GM18867 (cell line): ENCODE data around the gene GGA1.

Source experiments
- ATAC-seq: cut with Tn5 transposase; IDR thresholded peaks from one replicate; pipeline ENCODE4 v1.9.1; 2021; ENCODE audit warnings: mild to moderate bottlenecking, moderate library complexity; ENCODE audit not compliant: unreplicated experiment

Gene GGA1

DNA sequence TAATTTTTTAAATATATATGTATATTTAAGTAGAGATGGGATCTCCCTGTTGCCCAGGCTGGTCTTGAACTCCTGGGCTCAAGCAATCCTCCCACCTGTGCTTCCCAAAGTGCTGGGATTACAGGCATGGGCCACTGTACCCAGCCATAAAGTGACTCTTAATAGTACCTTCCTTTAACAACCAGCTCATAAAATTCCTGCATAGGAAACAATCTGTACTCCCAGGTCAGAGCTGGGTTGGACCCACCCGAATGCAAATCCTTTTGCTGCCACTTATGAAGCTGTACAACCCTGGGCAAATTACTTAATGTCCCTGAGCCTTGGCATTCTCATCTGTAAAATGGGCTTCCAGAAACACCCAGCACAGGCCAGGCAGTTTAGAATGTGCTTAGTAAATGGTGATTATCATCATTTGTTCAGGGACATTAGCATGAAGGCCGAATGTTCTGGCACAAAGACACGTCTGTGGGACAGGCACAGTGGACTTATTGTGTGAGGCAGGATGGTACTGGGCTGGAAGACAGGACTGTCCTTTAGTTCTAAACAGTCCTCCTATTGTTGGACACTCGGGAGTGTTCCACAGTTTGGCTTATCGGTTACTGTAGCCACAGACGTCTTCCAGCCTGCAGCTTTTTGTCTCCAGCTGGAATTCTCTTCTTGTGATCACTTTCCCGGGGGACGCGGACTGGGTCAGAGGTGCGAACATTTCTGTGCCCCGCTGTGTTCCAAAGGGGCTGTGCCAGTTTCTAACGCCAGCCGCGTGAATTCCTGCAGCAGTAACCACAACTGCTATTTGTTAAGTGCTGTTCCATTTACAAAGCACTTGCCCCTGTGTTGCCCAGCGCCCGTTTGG lies 55.8 kb downstream of the GGA1 start:
- no peak for ATAC-seq

GRCh38 chr22:37665487-37665886 lies 56.9 kb downstream of the GGA1 start:
- no peak for ATAC-seq

DNA sequence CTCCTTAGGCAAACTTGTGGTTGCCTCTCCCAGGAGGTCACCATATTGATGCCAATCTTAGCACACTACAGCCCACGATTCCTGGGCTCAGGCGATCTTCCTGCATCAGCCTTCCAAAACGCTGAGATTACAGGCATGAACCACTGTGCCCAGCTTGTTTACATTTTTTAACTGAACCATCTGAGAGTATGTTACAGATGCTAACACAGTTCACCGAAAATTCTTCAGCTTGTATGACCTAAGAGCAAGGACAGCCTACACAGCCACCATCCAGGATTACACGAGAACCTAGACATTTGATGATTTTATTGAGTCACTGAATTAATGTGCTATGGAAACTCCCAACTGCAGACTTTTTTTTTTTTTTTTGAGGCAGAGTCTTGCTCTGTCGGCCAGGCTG lies 61.0 kb downstream of the GGA1 start:
- no peak for ATAC-seq

GRCh38 chr22:37672206-37672919 lies 63.7 kb downstream of the GGA1 start:
- ATAC-seq = no peak

DNA sequence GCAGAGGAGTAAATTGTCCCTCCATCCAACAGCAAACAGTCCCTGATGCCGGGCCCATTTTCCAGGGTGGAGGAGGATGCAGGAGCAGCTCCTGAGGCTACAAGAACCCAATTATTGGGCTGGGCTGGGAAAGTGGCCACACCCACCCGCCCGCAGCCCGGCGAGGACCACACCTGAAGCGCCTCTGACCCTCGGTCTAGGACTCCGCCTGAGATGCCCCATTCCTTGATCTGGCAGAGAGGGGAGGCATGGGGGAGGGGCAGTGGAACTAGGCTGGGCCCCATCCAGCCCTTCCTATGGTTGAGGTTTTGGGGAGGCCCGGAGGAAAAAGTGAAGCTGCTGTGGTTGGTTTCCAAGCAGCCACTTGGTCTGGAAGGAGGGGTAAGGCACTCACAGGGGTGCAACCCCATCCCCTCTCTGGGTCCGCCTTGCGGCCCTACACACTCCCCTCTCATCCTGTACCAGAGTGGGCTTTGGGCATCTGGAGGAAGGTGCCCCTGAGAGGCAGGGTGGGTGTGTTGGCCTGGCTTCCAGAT lies 64.4 kb downstream of the GGA1 start:
- no peak for ATAC-seq

- ATAC-seq = no peak
Measured at GRCh38 chr22:37674248-37674647, 65.6 kb downstream of the GGA1 start.

DNA sequence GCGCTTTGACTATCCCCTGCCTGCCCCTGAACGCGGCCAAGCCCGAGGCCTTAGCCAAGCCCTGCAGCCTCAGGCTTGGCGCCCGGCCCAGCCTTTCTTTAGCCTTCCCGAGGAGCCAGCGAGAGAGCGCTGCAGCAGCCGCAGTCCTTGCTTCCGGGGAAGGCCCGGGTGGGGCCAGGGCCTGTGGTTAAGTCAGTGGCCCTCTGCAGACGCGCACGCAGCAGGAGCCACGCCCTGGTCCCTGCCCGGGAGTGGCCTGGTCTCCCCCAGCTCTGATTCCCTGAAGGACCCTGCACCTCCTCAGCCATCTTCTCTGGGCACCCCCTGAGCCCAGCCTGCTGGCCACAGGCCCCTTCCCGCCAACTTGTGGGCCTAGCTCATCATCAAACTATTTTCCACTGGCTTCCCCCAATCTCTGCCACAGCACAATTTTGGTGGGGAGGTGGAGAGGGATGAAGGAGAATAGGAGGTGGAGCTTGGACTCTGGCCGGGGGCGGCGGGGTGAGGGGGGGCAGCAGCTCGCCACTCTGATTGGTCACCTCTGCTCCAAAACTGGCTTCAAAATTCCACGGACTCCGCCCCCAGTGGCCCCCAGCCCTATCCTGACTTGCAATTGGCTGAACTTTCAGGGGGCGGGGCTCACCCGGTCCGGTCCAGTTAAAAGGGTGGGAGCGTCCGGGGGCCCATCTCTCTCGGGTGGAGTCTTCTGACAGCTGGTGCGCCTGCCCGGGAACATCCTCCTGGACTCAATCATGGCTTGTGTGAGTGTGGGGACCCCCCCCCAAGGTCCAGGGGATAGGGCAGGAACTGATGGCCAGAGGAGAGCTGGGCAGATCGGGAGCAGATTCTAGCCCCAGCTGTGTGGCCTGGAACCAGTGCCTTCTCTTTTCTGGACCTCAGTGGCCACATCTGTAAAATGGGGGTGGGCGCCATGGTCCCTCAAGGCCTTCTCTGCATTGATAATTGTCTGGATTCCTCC lies 66.6 kb downstream of the GGA1 start, which contains the start of gene LGALS1:
TSS of gene LGALS1 (plus strand) at position 686 of the 979 bp plus-strand sequence. CDS start at position 753, 67 bp downstream.
- peak; percentile 40 for ATAC-seq

DNA sequence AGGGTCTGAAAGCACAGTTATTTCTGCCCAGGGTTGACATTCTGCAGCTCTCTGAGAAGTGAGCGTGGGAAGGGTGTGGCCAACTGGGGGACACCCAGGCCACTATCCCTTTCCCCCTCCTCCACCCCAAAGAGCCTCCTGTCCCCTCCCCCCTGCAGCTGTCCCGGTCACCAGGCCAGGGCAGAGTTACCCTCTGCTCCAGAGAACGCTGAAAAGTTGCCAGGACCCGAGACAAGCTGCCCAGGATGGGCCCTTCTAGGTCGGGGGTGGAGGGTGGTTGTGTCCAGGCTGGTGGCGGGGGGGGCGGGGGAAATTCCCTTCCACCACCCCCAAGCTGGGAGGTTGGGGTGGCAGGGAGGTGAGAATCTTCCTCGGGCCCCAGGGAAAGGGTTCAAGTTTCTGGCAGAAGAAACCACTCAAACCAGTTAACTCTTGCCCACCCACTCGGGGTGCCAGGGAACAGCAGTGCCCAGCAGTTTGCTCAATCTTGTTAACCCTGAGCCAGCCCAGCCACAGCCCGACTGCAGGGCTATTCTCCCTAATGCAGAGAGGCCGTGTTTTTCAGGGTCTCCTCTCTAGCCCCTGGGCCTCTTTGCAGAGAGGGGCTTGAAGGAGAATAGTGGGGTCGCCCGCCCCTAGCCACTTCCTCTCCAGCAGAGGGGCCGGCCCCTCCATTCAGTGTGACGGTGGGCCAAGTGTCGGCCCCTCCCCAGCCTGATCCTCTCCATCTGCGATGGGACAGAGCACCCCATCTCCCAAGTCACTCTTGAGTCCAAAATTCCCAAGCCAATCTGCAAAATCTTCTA lies 67.5 kb downstream of the GGA1 start:
- no peak for ATAC-seq

DNA sequence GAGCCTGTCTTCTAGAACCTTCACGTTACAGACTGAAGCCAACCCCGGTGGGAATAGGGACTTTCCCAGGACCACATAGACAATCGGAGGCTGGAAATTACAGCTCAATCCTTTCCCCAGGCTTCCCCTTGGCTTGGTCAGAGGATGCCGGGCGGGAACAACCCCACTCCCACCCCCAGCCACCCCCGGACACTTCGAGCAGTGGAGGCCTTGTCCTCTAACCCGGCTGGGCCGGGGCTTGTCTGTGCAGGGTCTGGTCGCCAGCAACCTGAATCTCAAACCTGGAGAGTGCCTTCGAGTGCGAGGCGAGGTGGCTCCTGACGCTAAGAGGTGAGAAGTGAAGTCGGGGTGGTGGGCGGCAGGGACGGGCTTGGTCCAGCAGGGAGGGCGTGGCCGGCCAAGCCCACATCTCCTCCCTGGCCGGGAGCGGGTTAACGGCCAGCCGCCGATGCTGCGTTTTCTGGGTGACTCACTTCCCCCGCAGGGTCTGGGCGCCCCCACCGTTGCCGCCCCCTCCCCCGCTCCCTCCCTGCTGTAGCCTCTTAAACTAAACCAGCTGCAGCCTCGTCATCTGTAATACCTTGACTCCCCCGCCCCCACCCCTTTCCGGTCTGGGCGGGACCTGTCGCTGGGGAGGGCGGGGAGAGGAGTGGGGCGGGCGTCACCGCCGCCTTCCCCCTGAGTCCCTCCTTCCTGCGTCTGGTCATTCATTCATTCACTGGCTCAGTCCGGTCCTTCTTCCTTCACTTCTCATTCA lies 68.3 kb downstream of the GGA1 start:
- peak; percentile 45 for ATAC-seq

DNA sequence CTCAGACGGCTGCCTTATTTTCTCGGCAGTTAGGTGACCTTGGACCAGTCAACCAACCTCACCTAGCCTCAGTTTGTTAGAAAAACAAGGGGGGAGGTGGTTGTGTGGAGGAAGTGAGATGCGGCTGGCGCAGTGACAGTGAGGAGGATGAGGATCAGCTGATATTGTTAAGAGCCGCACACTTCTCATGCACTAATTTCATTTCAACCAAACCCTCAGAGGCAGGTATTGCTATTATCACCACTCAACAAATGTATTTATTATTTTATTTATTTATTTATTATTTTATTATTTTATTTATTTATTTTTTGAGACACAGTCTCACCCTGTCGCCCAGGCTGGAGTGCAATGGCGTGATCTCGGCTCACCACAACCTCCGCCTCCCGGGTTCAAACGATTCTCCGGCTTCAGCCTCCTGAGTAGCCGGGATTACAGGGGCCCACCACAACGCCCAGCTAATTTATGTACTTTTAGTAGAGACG lies 68.9 kb downstream of the GGA1 start:
- peak; percentile 13 for ATAC-seq

GRCh38 chr22:37678372-37678771 lies 69.7 kb downstream of the GGA1 start:
- no peak for ATAC-seq

DNA sequence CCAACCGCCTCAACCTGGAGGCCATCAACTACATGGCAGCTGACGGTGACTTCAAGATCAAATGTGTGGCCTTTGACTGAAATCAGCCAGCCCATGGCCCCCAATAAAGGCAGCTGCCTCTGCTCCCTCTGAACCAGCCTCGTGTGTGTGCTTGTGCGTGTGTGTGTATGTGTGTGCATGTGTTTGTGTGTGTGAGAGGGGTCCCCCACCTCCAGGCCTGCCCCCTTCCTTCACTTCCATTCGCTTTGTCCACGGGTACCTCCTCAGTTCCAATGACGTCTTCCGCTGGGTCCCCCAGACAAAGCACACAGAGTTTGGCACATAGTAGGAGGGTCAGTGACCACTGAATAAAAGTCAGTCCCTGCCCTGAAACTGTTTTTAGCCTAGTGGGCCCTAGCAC lies 71.0 kb downstream of the GGA1 start:
- ATAC-seq = no peak

DNA sequence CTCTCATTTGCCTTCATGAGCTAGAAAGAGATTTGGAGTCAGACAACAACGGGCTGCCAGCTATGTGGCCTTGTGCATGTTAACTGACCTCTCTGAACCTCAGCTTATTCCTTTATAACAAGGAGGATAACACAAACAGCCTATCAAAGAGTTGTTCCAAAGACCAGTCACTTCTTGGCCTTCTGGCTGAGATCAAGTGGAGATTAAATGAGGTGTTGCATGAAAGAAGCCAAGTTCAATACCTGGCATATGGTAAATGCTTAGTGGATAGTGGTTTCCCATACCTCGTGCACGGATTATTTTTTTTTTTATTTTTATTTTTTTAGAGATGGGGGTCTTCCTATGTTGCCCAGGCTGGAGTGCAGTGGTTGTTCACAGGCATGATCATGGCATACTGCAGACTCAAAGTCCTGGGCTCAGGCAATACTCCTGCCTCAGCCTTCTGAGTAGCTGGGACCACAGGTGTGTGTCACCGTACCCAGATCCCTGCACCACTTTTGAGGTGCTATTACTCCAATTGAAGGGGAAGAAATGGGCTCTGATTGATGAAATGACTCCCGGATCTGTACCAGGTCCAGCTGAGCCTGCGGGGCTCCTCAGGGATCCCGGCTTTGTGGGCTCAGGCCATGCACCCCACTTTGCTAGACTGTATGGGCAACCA lies 71.7 kb downstream of the GGA1 start:
- no peak for ATAC-seq

GRCh38 chr22:37681001-37681424 lies 72.4 kb downstream of the GGA1 start:
- no peak for ATAC-seq

DNA sequence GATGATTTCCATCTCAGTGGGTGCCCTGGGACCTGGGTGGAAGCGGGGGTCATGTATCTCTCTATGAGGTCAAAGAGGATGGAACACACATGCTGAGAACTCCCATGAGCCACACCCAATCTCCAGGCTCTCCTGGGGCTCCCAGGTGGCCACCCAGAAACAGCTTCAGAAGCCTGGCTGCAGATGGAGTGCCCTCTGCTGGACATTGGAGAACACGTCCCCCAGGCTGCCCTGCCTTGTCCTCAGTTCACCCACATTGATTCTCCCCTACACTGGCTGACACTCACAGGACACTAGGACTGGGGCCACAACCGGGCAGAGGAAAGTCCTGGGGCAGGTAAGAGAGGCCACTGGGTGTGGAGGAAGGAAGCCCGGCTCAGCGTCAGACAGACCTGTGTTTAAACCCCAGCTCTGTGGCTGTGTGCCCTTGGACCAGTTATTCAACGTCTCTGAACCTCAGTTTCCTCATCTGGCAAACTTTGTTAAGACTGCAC lies 73.0 kb downstream of the GGA1 start:
- ATAC-seq = no peak
